Measurements from ENCODE around the gene STK32C.

STK32C gene

DNA sequence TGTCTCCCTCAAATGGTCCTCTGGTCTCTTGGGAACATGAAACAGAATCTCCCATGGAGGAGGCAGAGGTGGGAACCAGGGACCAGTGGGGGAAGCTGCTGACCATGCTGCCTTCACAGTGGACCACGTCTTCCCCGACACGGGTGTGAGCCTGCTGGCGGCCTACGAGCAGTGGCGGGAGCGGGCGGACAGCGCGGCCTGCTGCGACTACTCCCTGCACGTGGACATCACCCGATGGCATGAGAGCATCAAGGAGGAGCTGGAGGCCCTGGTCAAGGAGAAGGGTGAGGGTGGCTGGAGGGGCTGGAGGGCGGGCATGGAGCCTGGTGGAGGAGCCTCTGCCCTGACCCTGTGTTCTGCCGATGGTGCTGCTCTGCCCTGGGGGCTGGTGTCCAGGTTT lies 113.0 kb downstream of the STK32C start:
- no peak for DNase-seq

DNA sequence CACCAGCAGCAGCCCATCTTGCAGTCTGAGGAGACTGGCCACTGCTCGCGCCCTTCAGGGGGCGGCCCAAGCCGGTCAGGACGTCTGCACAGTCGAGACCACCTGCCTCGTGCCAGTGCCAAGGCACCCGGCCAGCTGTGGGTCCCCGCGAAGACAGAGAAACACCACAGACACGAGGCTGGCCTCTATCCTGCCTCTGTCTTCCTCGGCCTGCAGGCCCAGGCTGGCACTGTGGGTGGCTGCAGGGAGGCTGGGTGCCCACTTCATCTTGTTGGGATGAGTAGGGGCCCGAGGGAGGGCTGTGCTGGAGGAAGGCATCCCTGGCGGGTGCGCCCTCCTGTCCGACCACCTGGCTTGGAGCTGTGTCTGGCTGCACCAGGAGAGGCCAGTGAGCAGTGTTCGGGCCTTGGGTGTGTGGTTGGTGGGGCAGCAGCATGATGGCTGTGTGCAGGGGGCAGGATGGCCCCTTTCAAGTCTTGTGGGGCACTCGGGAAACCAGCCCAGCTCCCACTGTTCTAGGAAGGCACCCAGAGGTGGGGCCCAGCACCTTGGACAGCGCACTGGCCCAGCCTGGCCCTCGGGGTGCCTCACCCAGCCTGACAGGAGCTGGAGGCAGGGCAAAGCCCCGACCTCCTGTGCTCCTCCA lies 113.7 kb downstream of the STK32C start:
- DNase-seq: no peak

DNA sequence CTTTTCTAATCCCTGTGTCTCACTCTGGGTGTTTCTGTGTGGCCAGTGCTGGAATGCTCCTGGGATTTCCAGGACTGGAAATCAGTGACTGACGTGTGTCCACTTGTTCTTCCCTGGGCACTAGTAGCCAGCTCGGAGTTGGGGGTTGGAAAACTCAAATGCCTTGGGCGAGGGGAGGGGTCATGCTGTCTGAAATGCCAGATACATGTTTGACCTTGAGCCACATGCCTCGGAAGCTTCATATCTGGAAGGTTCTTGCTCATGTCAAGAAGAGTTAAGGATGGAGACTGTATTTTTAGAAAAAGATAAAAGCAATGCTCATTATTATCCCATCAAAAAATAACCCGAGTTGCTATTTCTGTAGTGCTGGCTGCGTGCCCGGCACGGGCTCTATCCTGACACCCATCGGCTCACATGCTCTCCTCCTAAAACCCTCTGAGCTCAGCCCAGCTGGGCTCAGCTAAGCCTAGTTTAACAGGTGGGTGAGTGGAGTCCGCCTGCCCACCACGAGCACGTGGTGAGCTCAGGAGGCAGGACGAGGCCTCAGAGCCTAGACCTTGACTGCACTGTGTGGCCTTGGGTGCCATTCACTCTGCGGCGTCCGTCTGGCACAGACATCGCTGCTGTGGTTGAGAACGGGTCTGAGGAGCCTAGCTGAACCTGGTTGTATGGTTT lies 114.6 kb downstream of the STK32C start:
- DNase-seq: no peak

DNA sequence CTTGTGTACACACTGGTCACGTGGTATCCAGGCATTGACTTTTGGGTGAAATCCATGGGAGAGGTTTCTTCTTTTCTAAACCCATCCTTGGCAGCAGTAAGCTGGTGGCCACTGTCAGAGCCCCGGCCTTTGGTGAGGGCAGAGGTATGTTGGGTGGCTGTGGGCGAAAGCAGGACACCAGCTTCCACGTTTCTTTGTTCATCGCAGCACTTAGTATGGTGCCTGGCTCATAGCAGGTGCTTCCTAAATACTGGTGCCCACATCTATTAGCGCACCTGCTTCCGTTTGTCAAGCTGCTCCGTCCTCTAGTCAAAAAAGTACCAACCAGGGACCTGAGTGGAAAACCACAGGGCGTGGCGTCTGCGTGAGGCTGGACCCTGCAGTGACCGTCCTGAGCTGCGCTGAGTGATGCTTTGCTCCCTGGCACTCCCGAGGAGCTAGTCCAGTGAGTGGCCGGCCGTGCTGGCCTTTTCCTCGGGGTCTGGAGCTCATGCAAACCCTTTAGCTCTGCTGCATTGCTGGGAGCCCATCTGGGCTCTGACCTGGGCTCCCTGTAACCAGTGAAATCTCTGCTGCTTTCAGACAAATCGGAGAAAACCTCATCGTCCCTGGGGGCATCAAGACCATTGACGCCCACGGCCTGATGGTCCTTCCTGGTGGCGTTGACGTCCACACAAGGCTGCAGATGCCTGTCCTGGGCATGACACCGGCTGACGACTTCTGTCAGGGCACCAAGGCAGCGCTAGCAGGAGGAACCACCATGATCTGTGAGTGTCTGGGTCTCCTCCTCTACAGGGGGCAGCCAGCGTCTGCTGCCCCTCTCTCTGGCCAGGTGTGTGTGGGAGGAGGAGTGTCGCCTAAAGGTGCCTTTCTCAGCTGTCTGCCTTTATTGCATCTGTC lies 115.4 kb downstream of the STK32C start:
- DNase-seq: no peak

DNA sequence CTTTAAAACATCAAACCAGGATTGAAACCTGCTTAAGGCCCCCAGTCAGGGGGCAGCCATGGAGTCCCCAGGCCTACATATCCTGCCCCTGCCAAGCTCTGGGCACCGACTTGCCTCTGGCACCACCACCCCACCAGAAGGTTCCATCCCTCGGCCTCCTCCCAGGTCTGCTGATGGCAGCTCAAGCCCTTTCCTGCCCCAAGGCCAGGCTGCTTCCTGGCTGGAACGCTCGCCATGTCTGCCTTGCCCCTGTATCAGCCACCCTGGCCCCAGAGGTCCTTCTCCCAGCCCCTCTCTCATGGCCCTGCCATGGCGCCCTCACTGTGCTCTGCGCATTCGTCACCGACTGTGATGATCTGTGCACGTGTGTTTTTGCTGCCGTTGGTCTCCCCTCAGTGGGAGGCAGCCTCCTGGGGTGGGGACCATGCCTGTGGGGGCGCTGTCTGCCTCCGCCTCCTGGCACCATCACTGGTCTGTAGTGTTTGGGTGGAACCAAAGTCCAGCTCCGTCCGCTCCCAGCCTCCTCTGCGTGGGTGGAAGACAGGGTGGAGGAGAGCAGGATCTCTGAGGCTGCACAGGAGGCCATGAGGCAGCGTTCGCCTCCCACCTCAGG lies 117.8 kb downstream of the STK32C start:
- no peak for DNase-seq

DNA sequence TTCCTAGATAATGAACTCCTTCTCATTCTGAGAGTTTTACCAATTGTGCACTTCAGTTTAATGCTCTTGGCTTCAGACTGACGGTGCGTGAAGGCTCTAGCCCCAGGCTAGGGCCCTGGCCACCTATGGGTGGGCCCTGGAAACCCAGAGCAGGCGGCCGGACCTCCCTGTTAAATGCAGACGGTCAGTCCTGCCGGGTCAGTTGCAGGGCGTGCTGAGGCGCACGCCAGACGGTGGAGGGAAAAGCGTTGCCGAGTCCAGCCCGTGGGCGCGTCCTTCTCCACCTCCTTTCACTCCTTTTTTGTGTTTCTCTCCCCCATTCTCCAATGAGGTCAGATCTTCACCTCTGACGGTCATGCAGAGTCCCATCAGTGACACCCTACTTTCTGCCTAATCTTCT lies 118.7 kb downstream of the STK32C start:
- no peak for DNase-seq

DNA sequence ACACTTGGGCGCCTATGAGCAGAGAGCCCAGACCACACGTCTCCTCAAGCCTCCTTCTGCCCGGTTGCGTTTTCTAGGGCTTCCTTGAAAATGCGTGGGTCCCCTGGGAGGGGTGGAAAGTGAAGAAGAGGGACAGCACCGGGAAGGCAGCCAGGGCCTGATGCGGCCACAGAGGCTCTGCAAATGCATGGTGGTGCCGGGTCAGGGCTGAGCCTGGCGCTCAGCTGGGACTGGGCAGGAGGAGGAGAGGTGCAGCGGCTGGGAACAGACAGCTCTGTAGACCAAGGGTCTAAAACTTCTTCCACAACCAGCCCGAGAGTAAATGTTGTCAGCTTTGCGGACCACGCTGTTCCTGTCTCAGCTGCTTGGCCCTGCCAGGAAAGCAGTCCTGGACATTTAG lies 119.4 kb downstream of the STK32C start:
- no peak for DNase-seq

DNA sequence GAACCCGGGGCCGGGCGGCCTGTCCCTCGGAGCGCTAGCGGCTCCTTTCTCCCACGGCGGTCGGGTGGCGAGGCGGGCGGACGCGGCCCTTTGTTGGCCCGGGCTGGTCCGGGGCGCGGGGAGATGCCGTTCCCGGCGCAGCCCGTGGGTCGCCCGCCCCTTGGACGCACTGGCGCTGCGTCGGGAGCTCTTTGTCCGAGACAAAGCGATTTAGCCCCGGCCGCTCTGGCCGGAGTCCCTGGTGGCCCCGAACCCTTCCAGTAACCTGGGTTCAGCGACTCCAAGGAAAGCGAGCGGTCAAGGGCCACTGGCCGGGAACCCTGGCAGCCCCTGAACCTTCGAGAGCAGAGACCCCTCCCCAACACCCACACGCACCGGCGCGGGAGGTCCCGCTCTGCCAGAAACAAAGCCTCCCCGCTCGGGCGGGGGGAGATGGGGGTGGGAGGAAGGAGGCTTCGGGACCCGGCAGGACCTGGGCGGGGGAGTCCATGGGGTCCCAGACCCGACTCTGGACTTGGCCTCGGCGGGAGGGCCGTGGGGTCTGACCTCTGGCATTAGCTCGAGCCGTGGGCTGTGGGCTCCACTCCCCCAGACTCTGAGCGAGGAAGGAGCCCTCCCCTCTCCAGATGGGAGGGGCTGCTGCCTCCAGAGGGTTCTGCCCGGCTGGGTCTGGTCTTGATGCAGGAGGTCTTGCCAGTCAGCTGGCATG lies 120.2 kb downstream of the STK32C start:
- no peak for DNase-seq

DNA sequence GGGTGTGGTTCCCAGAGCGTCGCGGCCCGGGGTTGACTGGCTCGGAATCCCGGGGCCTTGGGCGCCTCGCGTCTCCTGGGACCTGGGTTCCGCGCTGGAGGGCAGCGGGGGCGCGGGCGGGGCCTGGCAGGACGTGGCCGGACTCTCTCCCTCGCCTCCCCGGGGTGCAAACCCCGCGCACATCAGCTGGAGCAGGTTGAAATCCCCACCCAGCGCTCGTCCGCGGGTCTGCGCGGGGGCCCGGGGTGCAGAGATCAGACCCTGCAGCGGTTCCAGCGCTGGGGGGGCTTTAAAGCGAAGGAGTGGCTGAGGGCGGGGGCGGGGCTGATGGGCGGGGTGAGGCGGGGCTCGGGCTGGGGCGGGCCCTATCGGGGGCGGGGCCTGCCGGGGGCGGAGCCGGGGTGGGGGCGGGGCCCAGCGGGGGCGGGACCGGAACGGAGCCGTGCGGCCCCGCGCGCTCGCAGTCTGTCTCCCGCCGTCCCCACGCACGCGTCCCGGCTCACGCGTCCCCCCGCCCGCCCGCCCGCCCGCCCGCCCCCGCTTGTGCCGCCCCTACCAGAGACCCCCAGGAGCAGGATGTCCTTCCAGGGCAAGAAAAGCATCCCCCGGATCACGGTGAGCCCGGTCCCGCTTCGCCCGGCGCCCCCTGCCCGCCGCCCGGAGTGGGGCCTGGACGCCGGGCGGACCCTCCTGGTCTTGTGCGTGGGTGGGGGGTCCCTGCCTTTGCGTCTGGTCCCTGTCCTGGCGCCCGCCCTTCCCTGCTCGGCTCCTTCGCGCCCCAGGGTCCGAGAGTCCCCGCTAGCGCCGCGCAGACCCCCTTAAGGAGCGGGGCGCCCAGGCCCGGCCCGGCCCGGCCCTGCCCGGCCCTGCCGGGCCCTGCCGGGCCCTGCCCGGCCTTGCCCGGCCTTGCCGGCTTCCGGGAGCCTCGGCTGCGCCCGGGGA lies 121.0 kb downstream of the STK32C start, which contains the start of gene DPYSL4:
DPYSL4 (plus strand) TSS at position 461 of the 942 bp plus-strand sequence; CDS start at position 577, 116 bp downstream.
- DNase-seq: peak; percentile 36

DNA sequence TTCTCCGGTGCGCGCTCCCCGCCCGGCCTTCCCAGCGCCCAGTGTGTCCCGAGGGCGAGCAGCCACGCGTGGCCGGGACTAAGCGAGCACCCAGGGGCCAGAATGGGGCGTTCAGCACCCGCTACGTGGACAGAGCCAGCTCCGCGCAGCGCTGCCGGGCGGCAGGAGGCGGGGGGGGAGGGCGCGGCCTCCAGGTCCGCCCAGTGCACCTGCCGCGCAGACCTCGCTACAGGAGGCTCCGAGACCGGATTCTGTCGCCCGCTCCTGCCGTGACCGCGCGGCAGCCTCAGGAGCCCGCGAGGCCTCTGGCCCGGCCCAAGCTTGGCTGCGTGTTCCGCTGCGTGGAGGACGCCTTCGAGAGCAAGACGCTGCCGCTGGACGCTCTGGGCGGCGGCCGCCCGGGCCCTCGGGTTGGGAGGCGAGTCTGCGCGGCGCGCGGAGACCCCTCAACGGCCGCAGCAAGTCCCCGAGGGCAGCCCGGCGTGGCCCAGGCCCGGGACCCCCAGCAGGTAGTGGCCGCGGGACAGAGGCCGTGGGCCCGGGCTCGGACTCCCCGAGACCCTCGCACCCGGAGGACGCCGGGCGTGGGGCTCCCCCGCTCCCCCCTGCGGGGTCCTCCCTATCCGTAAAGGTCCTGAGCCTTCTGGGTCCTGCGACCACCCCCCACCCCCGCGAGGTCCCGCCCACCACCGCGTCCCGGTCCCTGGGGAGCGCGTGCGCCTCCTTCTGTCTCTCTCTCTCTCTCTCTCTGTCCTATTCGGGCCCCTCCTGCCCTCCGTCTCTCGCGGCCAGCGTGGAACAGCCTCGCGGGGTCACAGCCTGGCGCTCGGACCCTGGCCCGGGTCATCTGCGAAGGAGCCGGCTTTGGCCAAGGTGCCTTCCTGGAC lies 121.9 kb downstream of the STK32C start:
- peak; percentile 12 for DNase-seq

DNA sequence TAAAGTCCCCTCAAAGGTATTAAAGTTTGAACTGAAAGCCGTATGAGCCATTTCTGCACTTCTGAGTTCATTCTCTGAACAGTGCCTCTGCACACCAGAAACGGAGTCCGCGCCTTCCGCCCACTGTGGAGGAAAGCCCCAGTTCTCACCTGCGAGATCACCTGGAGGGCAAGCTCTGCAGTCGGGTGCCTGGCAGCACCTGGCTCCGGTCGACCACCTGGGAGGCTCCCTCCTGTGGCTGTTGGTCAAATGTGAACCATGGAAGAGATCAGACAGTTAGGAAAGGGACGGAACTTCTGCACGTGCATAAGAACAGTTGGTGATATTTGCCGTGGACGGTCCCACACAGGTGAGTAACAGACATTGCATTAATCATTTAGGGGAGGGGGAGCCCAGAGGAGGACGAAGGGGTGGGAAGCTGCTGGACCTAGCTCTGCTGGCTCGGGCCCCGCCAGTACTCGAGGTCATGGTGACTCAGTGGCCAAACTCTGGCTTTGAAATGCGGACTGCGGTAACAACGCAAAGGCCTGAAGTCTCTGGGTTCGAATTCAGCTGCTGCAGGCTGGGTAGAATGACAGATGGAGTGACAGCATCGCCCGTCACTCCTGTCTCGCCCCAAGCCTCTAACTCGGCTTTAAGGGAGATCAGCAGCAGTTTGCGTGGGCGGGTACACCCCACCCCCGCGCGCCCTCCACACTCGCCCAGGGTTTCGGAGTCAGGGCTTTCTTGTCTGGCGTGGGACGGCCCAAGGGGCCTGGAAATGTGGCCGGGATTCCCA lies 122.7 kb downstream of the STK32C start:
- DNase-seq: no peak

DNA sequence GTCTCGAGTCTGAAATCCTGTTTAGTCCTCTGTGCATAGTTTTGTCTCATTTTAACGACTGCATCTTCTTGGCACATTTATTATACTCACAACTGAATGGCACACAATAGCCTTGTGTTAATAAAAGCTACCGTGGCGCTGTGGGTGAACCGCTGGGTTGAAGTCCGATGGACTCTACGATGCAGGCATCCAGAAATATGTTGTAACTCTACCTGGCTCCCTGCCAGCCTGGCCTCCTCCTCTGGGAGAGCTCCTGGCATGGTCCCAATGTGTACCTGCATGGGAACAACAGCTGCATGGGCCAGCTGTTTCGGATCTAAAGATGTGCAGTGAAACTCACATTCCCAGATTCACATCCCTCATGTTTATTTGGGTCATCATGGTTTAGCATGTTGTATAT lies 124.7 kb downstream of the STK32C start:
- no peak for DNase-seq

DNA sequence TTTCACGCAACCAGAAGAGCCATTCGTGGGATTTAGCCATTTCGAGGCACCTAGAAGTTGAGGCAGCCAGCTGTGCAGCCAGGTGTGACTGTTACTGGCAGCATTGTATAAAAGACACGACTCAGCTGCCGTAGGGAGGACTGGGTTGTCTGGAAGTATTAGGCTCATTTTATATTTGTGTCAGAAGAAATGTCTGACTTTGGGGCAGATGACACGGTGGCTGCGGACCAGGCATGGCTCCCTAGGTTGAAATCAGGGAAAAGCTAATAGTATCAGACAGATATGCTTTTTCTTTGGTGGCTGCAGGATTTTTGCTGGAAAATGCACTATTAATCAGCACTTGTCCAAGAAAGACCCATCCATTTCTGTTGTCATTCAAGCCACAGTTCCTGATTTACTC lies 125.2 kb downstream of the STK32C start:
- DNase-seq: no peak

DNA sequence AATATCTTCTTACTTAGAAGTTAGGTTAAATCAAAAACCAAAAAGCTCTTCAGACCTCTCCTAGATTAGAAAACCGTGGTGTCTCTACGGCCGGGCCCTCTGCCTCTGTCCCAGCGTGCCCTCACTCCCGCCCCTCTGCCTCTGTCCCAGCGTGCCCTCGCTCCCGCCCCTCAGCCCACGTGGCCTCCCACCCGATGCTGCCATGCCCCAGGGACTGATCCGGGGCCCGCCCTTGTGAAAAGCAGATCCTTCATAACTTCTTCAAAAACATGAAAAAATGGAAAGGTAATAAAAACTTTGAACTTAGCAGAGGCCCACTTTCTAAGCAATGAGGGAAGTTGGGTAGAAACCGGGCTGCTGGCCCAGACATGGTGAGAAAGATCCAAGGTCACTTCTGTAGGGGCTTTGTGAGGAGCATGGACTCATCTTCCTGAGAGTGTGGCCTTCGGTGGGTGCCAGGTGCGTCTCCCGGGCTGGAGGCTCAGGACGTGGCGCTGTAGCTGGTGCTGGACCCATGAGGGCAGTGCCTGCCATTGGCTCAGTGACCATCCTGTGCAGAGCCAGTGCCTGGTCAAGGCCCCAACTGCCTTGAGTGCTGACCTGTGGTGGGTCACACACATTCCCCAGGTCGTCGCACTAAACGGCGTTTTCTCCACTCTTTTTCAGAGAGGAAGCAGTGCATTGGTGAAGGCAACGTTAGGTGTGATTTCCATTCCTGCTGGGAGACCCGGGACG lies 125.9 kb downstream of the STK32C start:
- DNase-seq: no peak

DNA sequence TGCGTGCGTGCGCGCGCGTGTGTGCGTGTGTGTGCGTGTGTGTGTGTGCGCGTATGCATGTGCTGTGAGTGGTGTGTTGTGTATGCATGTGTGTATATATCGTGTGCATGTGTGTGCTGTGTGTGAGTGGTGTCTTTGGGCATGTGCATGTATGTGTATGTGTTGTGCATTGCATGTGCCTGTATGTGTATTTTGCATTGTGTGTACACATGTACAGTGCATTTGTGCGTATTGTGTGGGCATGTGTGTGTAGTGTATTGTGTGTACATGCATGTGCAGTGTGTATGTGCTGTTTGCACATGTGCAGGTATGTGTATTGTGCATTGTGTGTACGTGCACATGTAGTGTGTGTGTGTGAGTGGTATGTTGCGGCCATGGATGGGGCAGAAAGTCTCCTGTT lies 127.0 kb downstream of the STK32C start:
- no peak for DNase-seq

DNA sequence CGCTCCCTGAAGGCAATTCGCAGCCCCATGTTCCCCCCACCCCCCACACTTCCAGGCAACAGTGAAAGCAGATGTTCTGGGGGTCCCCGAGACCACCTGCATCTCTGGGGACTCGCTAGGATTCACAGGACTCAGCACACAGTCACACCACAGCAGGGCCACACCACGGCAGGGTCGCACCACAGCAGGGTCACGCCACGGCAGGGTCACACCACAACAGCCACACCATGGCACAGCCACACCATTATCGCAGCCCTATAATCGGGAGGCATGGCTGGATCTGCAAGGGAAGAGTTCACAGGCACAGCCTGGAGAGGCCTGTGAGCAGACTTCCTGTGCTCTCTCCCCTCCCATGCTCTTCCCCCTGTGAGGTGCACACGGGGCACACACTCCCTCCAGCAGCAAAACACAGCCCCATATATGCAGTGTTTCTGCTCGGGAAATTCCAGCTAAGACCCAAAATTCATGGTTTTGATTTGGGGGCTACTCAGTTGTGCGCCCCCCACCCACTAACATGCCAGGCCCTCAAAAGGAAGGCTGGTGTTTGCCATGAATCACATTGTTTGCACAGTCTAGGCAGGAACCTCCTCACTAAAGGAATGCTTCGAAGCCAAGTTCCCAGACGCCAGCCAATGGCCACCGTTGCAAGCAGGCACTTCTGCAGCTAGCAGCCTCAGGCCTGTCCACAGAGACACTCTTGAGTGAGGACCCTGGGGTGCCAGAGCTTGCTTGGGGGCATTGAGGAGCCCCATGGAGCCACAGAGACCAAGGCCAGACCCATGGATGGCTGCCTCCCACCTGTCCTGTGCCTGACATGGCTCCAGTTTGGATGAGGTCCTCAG lies 128.0 kb downstream of the STK32C start:
- no peak for DNase-seq

DNA sequence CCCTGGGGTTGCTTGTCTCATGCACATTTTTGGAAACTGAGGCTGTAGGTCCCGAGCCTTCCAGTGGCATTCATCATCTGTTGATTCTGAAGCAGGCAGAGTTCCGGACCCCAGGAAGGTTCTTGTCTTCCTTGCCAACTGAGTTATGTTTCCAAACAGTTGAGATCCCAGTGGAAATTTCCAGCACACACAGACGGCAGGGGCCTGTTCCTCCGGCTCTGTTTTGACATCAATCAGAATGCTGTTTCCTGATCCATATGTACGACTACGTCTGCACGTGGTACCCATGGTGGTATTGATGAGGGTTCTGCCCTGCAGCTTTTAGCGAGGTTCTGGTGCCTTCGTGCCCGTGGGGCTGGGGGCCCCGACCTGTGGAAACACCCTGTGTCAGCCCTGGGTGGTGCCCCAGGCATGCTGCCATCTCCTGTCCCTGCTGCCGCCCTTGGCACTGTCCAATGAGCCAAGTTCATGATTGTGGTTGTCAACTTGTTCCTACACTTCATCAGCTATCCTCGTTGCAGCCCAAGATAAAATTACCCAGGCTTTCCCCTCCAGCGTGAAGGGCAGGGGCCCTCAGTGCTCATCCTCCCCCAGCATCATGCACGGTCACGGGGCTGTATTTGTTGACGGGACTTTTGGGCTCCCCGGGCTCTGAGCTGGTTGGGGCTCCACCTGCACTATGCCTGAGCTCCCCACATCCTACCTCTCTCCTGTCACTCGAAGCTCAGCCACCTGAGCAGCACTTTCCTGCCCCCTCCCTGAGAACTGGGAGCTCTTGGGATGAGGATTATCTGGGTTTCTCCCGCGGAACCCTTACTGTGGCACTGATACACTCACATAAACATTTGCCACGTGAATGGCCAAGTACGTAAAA lies 128.8 kb downstream of the STK32C start:
- DNase-seq: no peak
